Jurkat, Clone E6-1 (cell line): Measurements from ENCODE around the gene FGF14. TPM values are rescaled to one million over a fixed set of nuclear protein-coding genes. Genes with fewer than 3 reads are reported as not detected.
A peak's percentile ranks its signal among the peaks of the same experiment; 100 is the strongest.

Experiments used
- DNase-seq: peaks from one replicate; pipeline ENCODE4 v3.0.0-alpha.2; 2011; ENCODE audit warnings: low read depth, low spot score
- H3K4me3 ChIP-seq: 2 replicates; pipeline ENCODE4 v1.5.1; 2011; ENCODE audit warnings: mild to moderate bottlenecking, low read length, control low read depth, moderate library complexity
- polyA plus RNA-seq: library from polyadenylated mRNA; unstranded; fragments of >200 nt; gene quantifications from one replicate; pipeline ENCODE4 v1.2.1, GENCODE V29; 2012; ENCODE audit warnings: missing spikeins; ENCODE audit not compliant: insufficient read length, insufficient read depth

Gene FGF14
- polyA plus RNA-seq: 0.80 TPM

DNA sequence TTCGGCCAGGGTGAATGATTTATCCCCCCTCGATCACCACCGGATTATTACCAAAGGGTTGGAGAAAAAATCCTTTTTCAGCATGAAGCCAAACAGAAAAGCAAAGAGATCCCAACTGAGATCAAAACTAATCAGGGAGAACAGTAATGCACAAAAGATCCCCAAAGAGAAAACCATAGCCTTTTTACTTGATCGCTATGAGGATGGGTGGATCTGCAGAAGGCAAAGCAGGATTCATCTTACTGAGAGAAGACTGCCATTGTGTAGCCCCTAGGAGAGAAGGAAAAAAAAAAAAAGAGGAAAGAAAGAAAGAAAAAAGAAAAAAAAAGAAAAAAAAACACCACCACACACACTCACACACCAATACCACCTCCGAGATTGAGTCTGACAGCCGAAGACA is at the start of gene FGF14:
Gene FGF14 (minus strand): TSS at position 283 of the 400 bp plus-strand sequence.
- H3K4me3 ChIP-seq: peak within 1 kb of the TSS; percentile 18
- no peak for DNase-seq

DNA sequence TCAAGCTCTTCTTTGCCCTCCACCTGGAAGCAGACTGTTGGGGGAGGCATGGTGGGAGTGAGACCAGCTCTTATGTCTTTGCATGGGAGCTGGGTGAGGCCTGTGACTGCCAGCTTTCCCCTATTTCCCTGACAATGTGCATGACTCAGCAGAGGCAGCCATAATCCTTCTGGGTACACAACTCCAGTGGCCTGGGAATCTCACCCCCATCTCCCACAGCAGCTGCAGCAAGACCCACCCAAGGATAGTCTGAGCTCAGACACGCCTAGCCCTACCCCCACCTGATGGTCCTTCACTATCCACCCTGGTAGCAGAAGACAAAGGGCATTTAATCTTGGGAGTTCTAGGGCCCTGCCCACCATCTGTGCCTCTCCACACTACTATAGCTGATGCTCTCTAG is 41.4 kb upstream of the FGF14 start:
- no peak overlapping the region for H3K4me3 ChIP-seq
- no peak for DNase-seq

- no peak for DNase-seq
- no peak overlapping the region for H3K4me3 ChIP-seq
Measured at GRCh38 chr13:102441085-102441484, 39.2 kb upstream of the FGF14 start.

DNA sequence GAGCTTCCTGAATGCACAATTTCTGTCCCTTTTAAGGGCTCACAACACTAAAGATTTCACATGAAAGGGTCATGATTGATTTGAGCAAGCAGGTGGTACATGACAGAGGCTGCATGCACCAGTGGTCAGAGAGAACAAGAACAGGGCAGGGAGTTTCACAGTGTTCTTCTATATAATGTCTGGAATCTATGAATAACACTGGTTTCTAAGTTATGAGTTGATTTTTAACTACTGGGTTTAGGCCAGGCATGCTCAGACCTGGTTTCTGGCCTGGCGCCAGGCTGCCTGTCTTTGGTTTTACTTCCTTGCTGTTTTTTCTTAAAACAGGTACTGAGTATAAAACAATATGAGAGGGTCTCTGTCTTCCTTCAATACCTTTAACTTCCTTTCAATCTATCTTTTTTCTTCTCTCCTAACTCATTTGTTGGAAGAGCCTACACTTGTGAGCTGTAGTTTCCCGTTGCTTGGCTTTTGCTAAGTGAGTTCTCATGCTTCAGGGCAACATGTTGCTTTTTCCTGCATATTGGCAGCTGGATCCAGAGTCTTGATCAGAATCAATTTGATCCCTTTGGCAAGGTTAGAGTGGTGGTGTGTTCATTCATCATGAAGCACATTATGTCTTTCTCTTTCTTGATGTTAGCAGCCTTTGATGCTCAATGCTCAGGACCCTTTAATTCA is 38.5 kb upstream of the FGF14 start:
- no peak overlapping the region for H3K4me3 ChIP-seq
- DNase-seq: no peak

- H3K4me3 ChIP-seq: no peak overlapping the region
- no peak for DNase-seq
Measured at GRCh38 chr13:102422690-102423089, 20.8 kb upstream of the FGF14 start.

- DNase-seq: no peak
- H3K4me3 ChIP-seq: no peak overlapping the region
Measured at GRCh38 chr13:102405499-102406100, 3.8 kb upstream of the FGF14 start.

DNA sequence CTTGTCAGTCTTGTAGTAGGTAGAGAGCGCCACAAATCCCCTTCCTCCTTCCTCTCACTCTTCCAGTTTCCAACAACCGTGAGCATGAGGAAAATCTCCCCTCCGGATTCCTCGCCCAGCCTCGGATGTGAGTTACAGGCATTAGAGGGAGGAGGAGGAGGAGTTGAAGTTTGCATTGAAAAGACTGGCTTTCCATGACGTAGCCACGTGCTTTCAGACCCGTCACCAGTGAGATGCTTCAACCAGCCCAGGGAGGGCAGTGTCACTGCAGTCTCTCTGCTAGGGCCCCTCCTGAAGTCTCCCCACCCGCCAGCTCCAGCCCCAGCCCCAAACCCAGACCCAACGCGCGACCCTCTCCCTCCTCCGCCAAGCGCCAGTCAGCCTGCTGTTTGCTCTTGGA is 442 bp upstream of the FGF14 start:
- H3K4me3 ChIP-seq: no peak overlapping the region

GRCh38 chr13:102401265-102401664 is 583 bp downstream of the FGF14 start:
- DNase-seq: no peak
- peak overlapping the region; percentile 18 for H3K4me3 ChIP-seq

More for the DNA sequence above, 442 bp upstream of the FGF14 start:
- no peak for DNase-seq

- H3K4me3 ChIP-seq: peak overlapping the region; percentile 18
- no peak for DNase-seq
Measured at GRCh38 chr13:102400675-102401145, 1.1 kb downstream of the FGF14 start.

- no peak for DNase-seq
- H3K4me3 ChIP-seq: peak overlapping the region; percentile 18
Measured at GRCh38 chr13:102399791-102400674, 1.8 kb downstream of the FGF14 start.

DNA sequence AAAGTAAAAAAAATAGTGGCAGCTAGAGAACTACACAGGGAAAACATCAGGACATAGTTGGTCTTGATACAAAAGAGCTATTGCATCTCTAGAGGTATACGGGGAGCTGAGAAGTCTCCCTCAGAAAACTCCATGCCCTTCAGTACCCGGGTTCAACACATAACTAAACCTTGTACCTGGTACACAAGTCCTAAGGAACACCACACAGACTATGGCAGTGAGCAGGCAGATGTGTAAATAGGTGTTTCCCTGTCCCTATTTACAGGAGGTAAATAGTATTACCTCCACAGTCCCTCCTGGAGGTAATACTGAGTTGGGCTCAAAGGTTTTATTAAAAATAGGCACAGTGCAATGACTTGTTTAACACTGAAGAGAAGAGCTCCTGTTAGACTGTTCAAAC is 5.9 kb downstream of the FGF14 start:
- no peak for DNase-seq
- H3K4me3 ChIP-seq: no peak overlapping the region

DNA sequence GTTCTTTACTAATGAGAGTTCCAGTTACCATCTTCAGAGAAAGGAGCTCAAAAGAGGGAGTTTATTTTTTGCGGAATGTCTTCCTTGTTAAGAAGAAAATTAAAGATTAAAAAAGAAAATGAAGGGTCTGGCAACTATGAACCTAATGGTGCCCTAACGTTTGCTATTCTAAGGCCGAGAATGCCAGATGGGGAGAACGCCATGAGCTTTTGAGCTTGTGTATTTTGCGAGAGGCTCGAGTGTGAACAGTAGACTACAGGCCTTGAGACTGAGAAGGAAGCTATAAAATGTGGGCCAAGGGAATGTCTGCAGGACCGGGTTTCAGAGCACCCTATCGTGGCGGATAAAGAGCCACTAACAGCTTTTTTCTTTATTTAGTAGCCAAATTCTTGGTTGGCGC is 6.7 kb downstream of the FGF14 start:
- no peak for DNase-seq
- peak overlapping the region; percentile 86 for H3K4me3 ChIP-seq

- DNase-seq: peak; percentile 94
- peak overlapping the region; percentile 86 for H3K4me3 ChIP-seq
Measured at GRCh38 chr13:102394158-102395053, 7.4 kb downstream of the FGF14 start.

DNA sequence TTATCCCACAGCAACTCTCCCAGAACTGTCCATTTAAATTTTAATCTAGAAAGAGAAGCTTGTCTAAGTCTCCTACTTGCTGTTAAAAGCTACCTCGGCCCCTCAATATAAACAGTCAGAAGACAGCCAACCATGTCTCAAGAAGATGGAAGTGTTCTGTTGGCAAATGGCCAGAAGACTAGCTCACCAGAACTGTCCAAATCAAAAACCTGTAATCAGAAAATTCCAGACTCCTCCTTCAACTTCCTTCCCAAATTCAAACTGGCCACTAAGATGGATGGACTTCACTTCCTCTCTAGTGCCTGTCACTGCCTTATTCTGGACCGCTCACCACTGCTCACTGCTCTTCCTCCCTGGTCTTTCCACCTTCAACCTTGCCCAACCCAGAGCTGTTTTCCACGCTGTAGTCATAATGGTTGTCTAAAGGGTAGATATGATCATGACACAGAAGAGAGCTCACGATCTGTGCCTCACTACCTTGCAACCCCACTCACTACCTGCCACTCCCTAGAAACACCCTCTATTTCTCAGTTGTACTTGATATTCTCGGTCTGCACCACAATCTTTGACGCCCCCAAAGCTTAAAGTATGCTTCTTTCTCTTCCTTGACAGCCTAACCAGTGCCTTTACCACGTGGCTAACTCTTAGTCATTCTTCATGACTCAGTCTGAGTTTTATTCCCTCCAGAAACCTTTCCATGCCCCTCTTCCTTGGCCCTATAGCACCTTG is 9.2 kb downstream of the FGF14 start:
- DNase-seq: no peak

GRCh38 chr13:102386461-102386860 is 15.4 kb downstream of the FGF14 start:
- no peak for DNase-seq
- no peak overlapping the region for H3K4me3 ChIP-seq

More for the DNA sequence above, 9.2 kb downstream of the FGF14 start:
- H3K4me3 ChIP-seq: no peak overlapping the region

DNA sequence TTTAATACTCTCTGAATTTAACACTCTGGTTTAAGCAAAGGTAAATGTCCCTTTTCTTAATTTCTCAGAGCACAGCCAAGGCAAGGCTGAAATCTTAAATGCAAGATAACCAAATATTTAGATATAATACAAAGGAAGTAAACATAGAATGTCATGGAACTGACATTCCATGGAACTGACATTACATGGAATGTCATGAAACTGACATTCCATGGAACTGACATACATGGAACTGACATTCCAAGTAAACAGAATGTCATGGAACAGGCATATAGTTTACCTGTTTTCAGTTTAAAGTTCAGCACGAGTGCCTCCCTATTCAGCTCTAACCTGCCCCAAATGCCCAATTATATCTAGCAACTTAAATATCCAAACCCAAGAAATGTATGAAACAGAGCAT is 21.8 kb downstream of the FGF14 start:
- no peak for DNase-seq
- no peak overlapping the region for H3K4me3 ChIP-seq

- DNase-seq: no peak
- H3K4me3 ChIP-seq: no peak overlapping the region
Measured at GRCh38 chr13:102376318-102376717, 25.5 kb downstream of the FGF14 start.

- no peak for DNase-seq
- H3K4me3 ChIP-seq: no peak overlapping the region
Measured at GRCh38 chr13:102374726-102375125, 27.1 kb downstream of the FGF14 start.
